Pancreas (tissue), 10 donors: ENCODE measurements around the gene ADIPOQ. TPM values are rescaled to one million over a fixed set of nuclear protein-coding genes. Genes with fewer than 3 reads are reported as not detected.

ENCODE experiments used
- ATAC-seq, 4 donors: fragments of 200-7000 bp; cut with Tn5 transposase; one replicate each; pipeline versions ENCODE4 v1.8.0 to v1.9.1; 2020; ENCODE audit warnings: mild to moderate bottlenecking in 4 of 4, moderate library complexity in 4 of 4
- DNase-seq, 6 donors: peaks; one replicate each; pipeline ENCODE4 v3.0.0-alpha.2; 2020
- FAIRE-seq: peaks from 2 replicates; lab custom pipeline; 2012; peaks lifted over from hg19 to GRCh38; lab: Jason Lieb, UNC
- H3K27ac ChIP-seq, 4 donors: fragments of 200-600 bp; sonication (generic); 1 replicate in 3 of 4; 2 replicates in 1 of 4; pipeline versions ENCODE4 v1.5.0 to v1.8.0; 2020
- H3K27me3 ChIP-seq, 4 donors: fragments of 200-600 bp; one replicate each; pipeline ENCODE4 v1.8.0; 2021
- H3K36me3 ChIP-seq, 3 donors: fragments of 200-600 bp; sonication (generic) in 1 of 3; one replicate each; pipeline versions ENCODE4 v1.5.0 to v1.8.0; 2020 to 2021
- H3K4me1 ChIP-seq, 3 donors: fragments of 200-600 bp; one replicate each; pipeline ENCODE4 v1.8.0; 2021
- H3K4me3 ChIP-seq, 4 donors: fragments of 200-600 bp; sonication (generic) in 2 of 4; one replicate each; pipeline versions ENCODE4 v1.5.0 to v1.8.0; 2020 to 2021
- H3K9me3 ChIP-seq, 4 donors: fragments of 200-600 bp; one replicate each; pipeline ENCODE4 v1.8.0; 2021
- WGBS, 2 donors: extraction: QIAGEN DNeasy Blood & Tissue Kit; methylation state at CpG; one replicate each; pipeline ENCODE4 v1.1.7; 2013; 5-methylcytosine and 5-hydroxymethylcytosine counted together
- intact Hi-C, 3 donors: fragments of 100-400 bp; cut with DNase I; formaldehyde crosslinking; loops; one replicate each; pipeline versions ENCODE4 v1.11.1 to v1.14.2; 2022
- polyA plus RNA-seq, 2 donors: library from polyadenylated mRNA; stranded (reverse); fragments of 200-250 nt; gene quantifications; one replicate each; pipeline ENCODE4 v1.2.3, GENCODE V29; 2013
- total RNA-seq, 6 donors: library from RNA; stranded (reverse); fragmentation: NEBNext Ultra II Directional in 4 of 6; extraction: Animal tissue kit (Norgen Biotek cat#: 25700) in 4 of 6; gene quantifications; one replicate each; pipeline versions ENCODE4 v1.2.1 to v1.2.4, GENCODE V29; 2021 to 2023
- TF ChIP-seq, protein P1 (sequence below), 4 donors: fragments of 200-600 bp; sonication (generic) in 3 of 4; IDR thresholded peaks; one replicate each; pipeline versions ENCODE4 v1.5.0 to v1.8.0; 2021; ENCODE audit warnings: antibody characterized with exemption in 4 of 4
- donor health status: healthy with polysubstance abuse.
- donor health status: DM: no; HTN: no; CAD: no; lungs with moderate emphysema.
- donor health status: DM: no; HTN: no; CAD: no.
- donor health status: control.
- donor health status: control.
- donor health status: Bipolar disorder and iron deficiency.
- donor health status: DM: yes; HTN: yes; CAD: no.
- donor health status: DM: no; HTN: no; CAD: no.
- donor health status: DM: no; HTN: no; CAD: no.
- donor health status: DM: yes; HTN: yes; CAD: no.

ADIPOQ gene
- total and polyA plus RNA-seq, 8 donors: 0.03 to 15.1 (median 0.72) TPM

DNA sequence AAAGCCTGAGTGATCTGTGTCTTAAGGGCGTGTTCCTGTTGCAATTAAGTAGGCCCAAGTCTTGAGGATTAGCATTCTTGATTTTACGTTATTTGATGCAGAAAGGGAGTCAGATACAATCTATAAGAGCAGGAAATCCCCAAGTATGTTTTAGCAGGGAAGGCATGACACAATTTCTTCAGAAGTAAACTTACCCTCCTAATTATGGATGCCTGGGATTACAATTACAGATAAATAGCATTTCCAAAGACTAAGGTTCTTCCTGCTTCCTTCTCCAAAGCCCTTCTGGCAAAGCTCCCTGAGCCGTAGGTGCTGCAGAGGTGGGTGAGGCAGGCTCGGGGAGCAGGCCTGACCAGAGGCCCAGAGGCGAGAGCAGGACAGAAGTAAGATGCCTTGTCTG is 52.9 kb downstream of the ADIPOQ start:
- Histone ChIP-seq H3K4me3 (no peak overlapping the region), H3K27me3 (no peaks in the 10 kb centered on the region), H3K9me3 (no peaks in the 10 kb centered on the region), H3K4me1 (no peaks in the 10 kb centered on the region), H3K27ac (no peak overlapping the region), H3K36me3 (no peaks in the 10 kb centered on the region)
- ATAC-seq (no peak), DNase-seq (no peak), FAIRE-seq (no peak)
- WGBS, 2 donors: 81 to 84% methylated on average over 5 of the region's 5 CpGs
- intact Hi-C loops: no loop called here
- TF ChIP-seq, protein P1, sequence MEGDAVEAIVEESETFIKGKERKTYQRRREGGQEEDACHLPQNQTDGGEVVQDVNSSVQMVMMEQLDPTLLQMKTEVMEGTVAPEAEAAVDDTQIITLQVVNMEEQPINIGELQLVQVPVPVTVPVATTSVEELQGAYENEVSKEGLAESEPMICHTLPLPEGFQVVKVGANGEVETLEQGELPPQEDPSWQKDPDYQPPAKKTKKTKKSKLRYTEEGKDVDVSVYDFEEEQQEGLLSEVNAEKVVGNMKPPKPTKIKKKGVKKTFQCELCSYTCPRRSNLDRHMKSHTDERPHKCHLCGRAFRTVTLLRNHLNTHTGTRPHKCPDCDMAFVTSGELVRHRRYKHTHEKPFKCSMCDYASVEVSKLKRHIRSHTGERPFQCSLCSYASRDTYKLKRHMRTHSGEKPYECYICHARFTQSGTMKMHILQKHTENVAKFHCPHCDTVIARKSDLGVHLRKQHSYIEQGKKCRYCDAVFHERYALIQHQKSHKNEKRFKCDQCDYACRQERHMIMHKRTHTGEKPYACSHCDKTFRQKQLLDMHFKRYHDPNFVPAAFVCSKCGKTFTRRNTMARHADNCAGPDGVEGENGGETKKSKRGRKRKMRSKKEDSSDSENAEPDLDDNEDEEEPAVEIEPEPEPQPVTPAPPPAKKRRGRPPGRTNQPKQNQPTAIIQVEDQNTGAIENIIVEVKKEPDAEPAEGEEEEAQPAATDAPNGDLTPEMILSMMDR (IDR thresholded peaks at IDR 0.05): no peak

DNA sequence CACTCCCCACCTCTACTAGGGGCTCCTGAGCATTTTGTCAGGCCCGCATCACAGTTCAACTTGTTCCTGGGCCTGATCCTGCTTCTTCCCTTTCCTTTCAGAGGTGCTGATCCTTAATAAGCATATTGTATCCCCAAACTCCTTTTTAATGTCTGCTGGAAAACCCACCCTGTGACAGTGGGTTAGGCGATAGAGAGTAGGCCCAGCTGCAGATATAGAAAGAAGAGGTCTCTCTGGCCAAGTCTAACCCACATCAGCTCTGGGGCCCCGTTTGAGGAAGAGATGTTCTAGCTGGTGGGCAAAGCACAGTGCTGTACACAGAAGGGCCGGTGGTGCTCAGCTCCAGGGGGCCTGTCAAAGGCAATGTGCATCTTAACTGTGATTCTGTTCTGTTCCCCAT is 53.5 kb downstream of the ADIPOQ start:
- intact Hi-C loops: no loop called here
- Histone ChIP-seq H3K9me3 (no peaks in the 10 kb centered on the region), H3K4me3 (no peak overlapping the region), H3K4me1 (no peaks in the 10 kb centered on the region), H3K27ac (no peak overlapping the region), H3K36me3 (no peaks in the 10 kb centered on the region), H3K27me3 (no peaks in the 10 kb centered on the region)
- 81 to 82% methylated on average over 4 of the region's 4 CpGs for WGBS, 2 donors
- no peak for ATAC-seq
- DNase-seq: no peak
- TF ChIP-seq, protein P1 (IDR thresholded peaks at IDR 0.05): no peak
- FAIRE-seq: no peak

DNA sequence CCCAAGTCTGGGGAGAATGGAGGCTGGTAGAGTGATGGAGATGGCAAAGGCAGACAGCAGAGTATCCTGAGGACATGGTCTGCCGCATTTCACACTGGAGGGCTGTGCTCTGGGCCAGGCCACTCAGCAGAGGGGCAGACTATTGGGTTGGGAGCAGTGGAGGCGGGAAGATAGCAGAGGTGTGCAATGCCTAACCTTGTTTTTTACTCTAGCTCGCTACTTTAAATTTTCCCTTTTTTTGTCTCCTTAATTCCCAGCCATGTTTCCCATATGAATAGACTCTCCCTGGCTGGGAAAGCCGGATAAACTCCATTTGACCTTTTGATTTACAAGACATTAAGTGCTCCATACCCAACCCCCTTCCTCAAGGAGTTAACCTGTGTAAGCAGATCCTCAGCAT is 54.4 kb downstream of the ADIPOQ start:
- intact Hi-C loops: no loop called here
- Histone ChIP-seq H3K36me3 (no peaks in the 10 kb centered on the region), H3K9me3 (no peaks in the 10 kb centered on the region), H3K27me3 (no peaks in the 10 kb centered on the region), H3K4me3 (no peak overlapping the region), H3K27ac (no peak overlapping the region), H3K4me1 (no peaks in the 10 kb centered on the region)
- TF ChIP-seq, protein P1 (IDR thresholded peaks at IDR 0.05): no peak
- FAIRE-seq (no peak), DNase-seq (no peak), ATAC-seq (no peak)
- 70 to 72% methylated on average over 4 of the region's 4 CpGs for WGBS, 2 donors

DNA sequence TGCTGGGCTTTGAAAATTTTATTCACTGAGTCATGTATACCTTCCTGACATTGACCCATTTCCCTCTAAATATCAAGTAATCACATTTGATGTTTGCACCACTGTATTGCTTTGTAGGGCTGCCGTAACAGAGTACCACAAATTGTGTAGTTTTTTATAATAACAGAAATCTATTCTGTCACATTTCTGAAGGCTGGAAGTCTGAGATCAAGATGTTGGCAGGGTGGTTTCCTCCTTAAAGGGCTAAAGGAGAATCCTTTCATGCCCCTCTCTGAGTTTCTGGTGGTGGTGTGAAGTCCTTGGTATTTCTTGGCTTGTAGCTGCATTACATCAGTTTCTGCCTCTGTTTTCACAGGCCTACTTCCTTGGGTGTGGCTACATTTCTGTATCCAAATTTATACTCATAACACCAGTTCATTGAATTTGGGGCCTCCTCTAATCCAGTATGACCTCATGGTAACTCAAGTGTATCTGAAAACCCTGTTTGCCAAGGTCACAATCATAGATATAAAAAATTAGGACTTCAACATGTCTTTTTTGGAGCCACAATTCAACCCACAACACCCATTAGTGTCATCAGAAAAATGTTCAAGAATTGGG is 58.7 kb downstream of the ADIPOQ start:
- no peaks in the 10 kb centered on the region for H3K9me3 ChIP-seq
- no peak overlapping the region for H3K4me3 ChIP-seq
- no peak for FAIRE-seq
- DNase-seq: no peak
- ATAC-seq: no peak
- H3K27ac ChIP-seq: no peak overlapping the region
- intact Hi-C loops: no loop called here
- H3K36me3 ChIP-seq: no peaks in the 10 kb centered on the region
- no peaks in the 10 kb centered on the region for H3K4me1 ChIP-seq
- TF ChIP-seq, protein P1 (IDR thresholded peaks at IDR 0.05): no peak
- H3K27me3 ChIP-seq: no peaks in the 10 kb centered on the region
- 81 to 84% methylated on average over 1 of the region's 1 CpG for WGBS, 2 donors

DNA sequence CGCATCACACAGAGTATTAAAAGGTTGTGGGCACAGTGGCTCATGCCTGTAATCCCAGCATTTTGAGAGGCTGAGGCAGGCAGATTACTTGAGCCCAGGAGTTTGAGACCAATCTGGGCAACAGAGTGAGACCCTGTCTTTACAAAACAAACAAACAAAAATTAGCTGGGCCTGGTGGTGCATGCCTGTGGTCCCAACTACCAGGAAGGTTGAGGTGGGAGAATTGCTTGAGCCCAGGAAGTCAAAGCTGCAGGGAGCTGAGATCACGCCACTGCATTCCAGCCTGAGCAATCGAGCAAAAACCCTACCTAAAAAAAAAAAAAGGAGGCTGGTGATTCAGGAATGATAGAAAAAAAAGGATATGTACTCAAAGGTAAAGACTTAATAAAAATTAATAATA is 59.6 kb downstream of the ADIPOQ start:
- TF ChIP-seq, protein P1 (IDR thresholded peaks at IDR 0.05): no peak

More for the DNA sequence above, 59.6 kb downstream of the ADIPOQ start:
- FAIRE-seq (no peak), ATAC-seq (no peak), DNase-seq (no peak)
- Histone ChIP-seq H3K27ac (no peak overlapping the region), H3K9me3 (no peaks in the 10 kb centered on the region), H3K36me3 (no peaks in the 10 kb centered on the region), H3K4me3 (no peak overlapping the region), H3K27me3 (no peaks in the 10 kb centered on the region), H3K4me1 (no peaks in the 10 kb centered on the region)
- WGBS, 2 donors: 69 to 83% methylated on average over 3 of the region's 3 CpGs
- intact Hi-C loops: no loop called here
